SU-DHL-6 (cell line): ENCODE results near the gene MECR.

Experiments used
- H2AFZ ChIP-seq: fragments of 200-600 bp; sonication (generic); 2 replicates; pipeline ENCODE4 v1.6.1; 2014; ENCODE audit warnings: low read depth, mild to moderate bottlenecking, moderate library complexity, mixed read lengths, antibody characterized with exemption, low read length; ENCODE audit not compliant: severe bottlenecking
- H3F3A ChIP-seq: fragments of 200-600 bp; shearing (Covaris generic); 2 replicates; pipeline ENCODE4 v1.6.0; 2016; ENCODE audit warnings: antibody characterized with exemption, mild to moderate bottlenecking; ENCODE audit not compliant: insufficient read depth
- H3K27ac ChIP-seq: fragments of 200-600 bp; sonication (generic); 2 replicates; pipeline ENCODE4 v1.5.1; 2016; ENCODE audit warnings: low read depth, mild to moderate bottlenecking, low read length, moderate library complexity, mixed read lengths
- H3K27me3 ChIP-seq: fragments of 200-600 bp; sonication (generic), shearing (Covaris generic); 2 replicates; pipeline ENCODE4 v1.6.0; 2014; ENCODE audit warnings: mild to moderate bottlenecking, low read length
- H3K36me3 ChIP-seq: fragments of 200-600 bp; sonication (generic); 2 replicates; pipeline ENCODE4 v1.6.1; 2014; ENCODE audit warnings: mild to moderate bottlenecking, low read length, mixed read lengths
- H3K4me2 ChIP-seq: fragments of 300-600, 200-600 bp; shearing (Covaris generic), sonication (generic); 2 replicates; pipeline ENCODE4 v1.6.0; 2014; ENCODE audit warnings: low read length, low read depth, mild to moderate bottlenecking; ENCODE audit not compliant: poor library complexity, severe bottlenecking
- H3K4me3 ChIP-seq: fragments of 200-600 bp; sonication (generic); 2 replicates; pipeline ENCODE4 v1.5.1; 2014; ENCODE audit warnings: antibody characterized with exemption, low read length, mild to moderate bottlenecking, mixed read lengths; ENCODE audit not compliant: insufficient read depth, poor library complexity, severe bottlenecking
- H3K79me2 ChIP-seq: fragments of 200-600 bp; sonication (generic); 2 replicates; pipeline ENCODE4 v1.6.1; 2014; ENCODE audit warnings: mild to moderate bottlenecking, low read length, moderate library complexity; ENCODE audit not compliant: insufficient read depth
- H3K9ac ChIP-seq: fragments of 200-600 bp; sonication (generic); 2 replicates; pipeline ENCODE4 v1.7.0; 2014; ENCODE audit warnings: mild to moderate bottlenecking, low read length
- H3K9me2 ChIP-seq: fragments of 200-600 bp; sonication (generic); replicated peaks from 2 replicates; pipeline ENCODE4 v1.6.1; 2014; ENCODE audit warnings: low read length; ENCODE audit not compliant: insufficient read depth
- H3K9me3 ChIP-seq: fragments of 200-600 bp; sonication (generic); 2 replicates; pipeline ENCODE4 v1.6.1; 2014; ENCODE audit warnings: low read length, mixed read lengths; ENCODE audit not compliant: insufficient read depth
- H4K20me1 ChIP-seq: fragments of 200-600 bp; sonication (generic); 2 replicates; pipeline ENCODE4 v1.6.1; 2014; ENCODE audit warnings: low read depth, mild to moderate bottlenecking, antibody characterized with exemption, low read length, moderate library complexity, mixed read lengths
- CTCF ChIP-seq: fragments of 200-600 bp; sonication (generic); IDR thresholded peaks from one replicate; pipeline ENCODE4 v1.5.1; 2017; ENCODE audit warnings: antibody characterized with exemption, mild to moderate bottlenecking, low read length, moderate library complexity; ENCODE audit not compliant: insufficient read depth, poor library complexity, severe bottlenecking
- EZH2phosphoT487 ChIP-seq: fragments of 200-600 bp; sonication (generic), shearing (Covaris generic); conservative IDR thresholded peaks from 2 replicates; pipeline ENCODE4 v1.6.1; 2018; ENCODE audit warnings: mild to moderate bottlenecking, antibody characterized with exemption, low read length, moderate library complexity, mixed read lengths

The MECR gene

GRCh38 chr1:29248409-29248808 is 17.7 kb upstream of the MECR start:
- TF ChIP-seq EZH2phosphoT487: no peak
- TF ChIP-seq CTCF: no peak
- H3K9me2 ChIP-seq: no peaks in the 10 kb centered on the region
- no peaks in the 10 kb centered on the region for H4K20me1 ChIP-seq
- no peaks in the 10 kb centered on the region for H3F3A ChIP-seq
- H3K9me3 ChIP-seq: no peaks in the 10 kb centered on the region
- no peaks in the 10 kb centered on the region for H3K79me2 ChIP-seq
- no peaks in the 10 kb centered on the region for H3K36me3 ChIP-seq
- H2AFZ ChIP-seq: no peak overlapping the region
- no peak overlapping the region for H3K4me2 ChIP-seq
- H3K9ac ChIP-seq: no peak overlapping the region
- H3K27me3 ChIP-seq: no peaks in the 10 kb centered on the region
- H3K27ac ChIP-seq: no peak overlapping the region
- H3K4me3 ChIP-seq: no peak overlapping the region

GRCh38 chr1:29247571-29248273 is 17.0 kb upstream of the MECR start:
- TF ChIP-seq EZH2phosphoT487 (no peak), CTCF (no peak)

GRCh38 chr1:29247044-29247443 is 16.3 kb upstream of the MECR start:
- no peak overlapping the region for H3K4me3 ChIP-seq
- no peaks in the 10 kb centered on the region for H3K79me2 ChIP-seq
- no peaks in the 10 kb centered on the region for H3F3A ChIP-seq
- TF ChIP-seq CTCF (no peak), EZH2phosphoT487 (no peak)
- no peaks in the 10 kb centered on the region for H3K27me3 ChIP-seq
- H3K9ac ChIP-seq: no peak overlapping the region
- H2AFZ ChIP-seq: no peak overlapping the region
- H4K20me1 ChIP-seq: no peaks in the 10 kb centered on the region
- H3K4me2 ChIP-seq: no peak overlapping the region
- no peak overlapping the region for H3K27ac ChIP-seq
- no peaks in the 10 kb centered on the region for H3K9me2 ChIP-seq
- H3K36me3 ChIP-seq: no peaks in the 10 kb centered on the region
- H3K9me3 ChIP-seq: no peaks in the 10 kb centered on the region

More at GRCh38 chr1:29247571-29248273, 17.0 kb upstream of the MECR start:
- Histone ChIP-seq H4K20me1 (no peaks in the 10 kb centered on the region), H3K9me2 (no peaks in the 10 kb centered on the region), H3K4me2 (no peak overlapping the region), H3K27me3 (no peaks in the 10 kb centered on the region), H3K9ac (no peak overlapping the region), H3K79me2 (no peaks in the 10 kb centered on the region), H3F3A (no peaks in the 10 kb centered on the region), H2AFZ (no peak overlapping the region), H3K27ac (no peak overlapping the region), H3K4me3 (no peak overlapping the region), H3K9me3 (no peaks in the 10 kb centered on the region), H3K36me3 (no peaks in the 10 kb centered on the region)
